ENCODE results near the gene SFT2D1. TPM values are rescaled to one million over a fixed set of nuclear protein-coding genes. Genes with fewer than 3 reads are reported as not detected.
A peak's percentile ranks its signal among the peaks of the same experiment; 100 is the strongest.

The SFT2D1 gene
- total RNA-seq, 1 experiment from 2014 or later = 40.2 TPM

DNA sequence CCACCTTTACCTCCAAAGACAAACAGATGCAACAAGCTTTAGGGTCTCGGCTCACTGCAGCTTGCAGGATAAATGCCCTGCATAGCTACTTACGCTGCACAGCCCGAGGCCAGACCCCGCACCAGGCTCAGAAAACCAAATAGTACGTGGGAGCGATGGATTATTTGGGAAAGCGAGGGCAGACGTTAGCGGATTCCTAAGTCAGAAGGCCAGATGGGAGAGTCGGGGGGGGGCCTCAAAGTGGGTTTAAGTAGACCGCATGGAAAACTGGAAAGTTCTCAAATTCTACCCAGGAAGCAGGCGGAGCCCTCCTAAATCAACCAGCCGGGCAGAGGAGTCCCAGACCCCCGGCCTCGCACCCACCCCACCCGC lies 382 bp downstream of the SFT2D1 start:
- peak overlapping the region; percentile 88 to 95 for H3K4me3 Mint-ChIP-seq
- H4K8ac ChIP-seq (replicated peaks; ENCODE audit: insufficient read length, low read depth, low read length) = no peak overlapping the region
- peak overlapping the region; percentile 97 for H3K4me2 ChIP-seq (ENCODE audit: insufficient read depth, insufficient read length, low read length)
- H3K23ac ChIP-seq (ENCODE audit: insufficient read length, low read depth, low read length) = no peak overlapping the region
- peak overlapping the region; percentile 33 to 97 (median 88); a peak in 6 of 7 replicates for H3K27ac Mint-ChIP-seq
- H3K9me3 ChIP-seq (ENCODE audit: control insufficient read depth, low read depth, low read length) = no peaks in the 10 kb centered on the region
- no peaks in the 10 kb centered on the region; a peak in 1 of 5 replicates for H3K9me3 Mint-ChIP-seq
- H3K79me2 ChIP-seq (ENCODE audit: insufficient read depth, low read length) = peaks cover 43% of the 10 kb centered on the region
- H2BK120ac ChIP-seq (ENCODE audit: low read depth, low read length, poor library complexity, severe bottlenecking) = no peak overlapping the region
- H3K9ac ChIP-seq (ENCODE audit: extremely low read depth, insufficient read length, low read length) = peak overlapping the region; percentile 97
- peaks cover 10 to 16% of the 10 kb centered on the region in 2 experiments for H3K4me1 Mint-ChIP-seq
- H2BK20ac ChIP-seq (ENCODE audit: low read depth, low read length, poor library complexity, severe bottlenecking) = no peak overlapping the region
- H3K79me1 ChIP-seq (ENCODE audit: insufficient read depth, low read depth, low read length, poor library complexity, severe bottlenecking) = peaks cover 23% of the 10 kb centered on the region
- H3K27me3 ChIP-seq (ENCODE audit: insufficient read depth, low read length) = no peaks in the 10 kb centered on the region
- no peak overlapping the region for H3K56ac ChIP-seq (ENCODE audit: insufficient read length, low read depth, low read length)
- H3K4me1 ChIP-seq (ENCODE audit: insufficient read depth, low read length) = peaks cover 5% of the 10 kb centered on the region; the same call in 1 of the 2 replicates
- H4K91ac ChIP-seq (ENCODE audit: insufficient read length, low read depth, low read length) = no peak overlapping the region
- no peak overlapping the region for H2AFZ ChIP-seq (ENCODE audit: low read length)
- no CpG with 5 or more reads among the region's 16 CpGs for WGBS (ENCODE audit: extremely low coverage, insufficient read length, low lambda C conversion rate)
- peaks cover 6 to 15% (median 8%) of the 10 kb centered on the region in 3 experiments for H3K36me3 Mint-ChIP-seq (ENCODE audit: insufficient read depth in 1 of 3, low read depth in 3 of 3)
- peaks cover 1% of the 10 kb centered on the region; the same call in 1 of the 2 replicates for H3K27me3 Mint-ChIP-seq (ENCODE audit: low read depth)
- no peak overlapping the region for H3T11ph ChIP-seq (ENCODE audit: low read length)
- no peak overlapping the region for H3K27ac ChIP-seq (ENCODE audit: insufficient read length, low read depth, low read length)
- no peak overlapping the region for H3K4ac ChIP-seq (ENCODE audit: low read depth, low read length)
- H3K18ac ChIP-seq (ENCODE audit: insufficient read length, low read depth, low read length) = peak overlapping the region; percentile 87
- DNase-seq = no peak
- H2BK15ac ChIP-seq (ENCODE audit: low read depth, low read length) = no peak overlapping the region
- TF ChIP-seq CTCF (conservative IDR thresholded peaks at IDR 0.05) = no peak
- no peak overlapping the region for H2BK5ac ChIP-seq (ENCODE audit: insufficient read length, low read length)
- peaks cover 8% of the 10 kb centered on the region for H3K23me2 ChIP-seq (ENCODE audit: insufficient read length, low read depth, low read length, poor library complexity, severe bottlenecking)
- peak overlapping the region; percentile 94 for H3K14ac ChIP-seq (ENCODE audit: insufficient read depth, low read length)
- H4K20me1 ChIP-seq (ENCODE audit: control insufficient read depth, insufficient read depth, insufficient read length) = no peaks in the 10 kb centered on the region
- no peak overlapping the region for H2BK12ac ChIP-seq (ENCODE audit: insufficient read length, low read depth, low read length)
- no peak overlapping the region for H2AK5ac ChIP-seq (ENCODE audit: insufficient read length, low read length)
- H4K5ac ChIP-seq (ENCODE audit: insufficient read length, low read depth, low read length) = no peak overlapping the region
